Large intestine (tissue), 3 donors: ENCODE measurements around the gene TLCD2. TPM values are rescaled to one million over a fixed set of nuclear protein-coding genes. Genes with fewer than 3 reads are reported as not detected.
A peak's percentile ranks its signal among the peaks of the same experiment; 100 is the strongest.
"Not testable (repeated sequence)": the region's sequence is repeated elsewhere in the genome, so short reads cannot be mapped to it uniquely, and the experiment has no call there.

Experiments
- DNase-seq, 2 donors: peaks; one replicate each; pipeline versions ENCODE4 v3.0.0 to v3.0.0-alpha.2; 2013
- H3K27ac ChIP-seq: one replicate; pipeline ENCODE4 v1.5.1; 2013; ENCODE audit warnings: low read length
- H3K27me3 ChIP-seq: 2 replicates; pipeline ENCODE4 v1.6.1; 2013; ENCODE audit warnings: low read length; ENCODE audit not compliant: control insufficient read depth, insufficient read depth
- H3K36me3 ChIP-seq: 2 replicates; pipeline ENCODE4 v1.6.1; 2013; ENCODE audit warnings: low read length; ENCODE audit not compliant: control insufficient read depth, insufficient read depth
- H3K4me1 ChIP-seq: one replicate; pipeline ENCODE4 v1.6.1; 2013; ENCODE audit warnings: low read length; ENCODE audit not compliant: control insufficient read depth, insufficient read depth
- H3K4me3 ChIP-seq: one replicate; pipeline ENCODE4 v1.5.1; 2013; ENCODE audit warnings: low read length
- H3K9me3 ChIP-seq: one replicate; pipeline ENCODE4 v1.6.1; 2013; ENCODE audit warnings: mild to moderate bottlenecking, low read depth, low read length, moderate library complexity; ENCODE audit not compliant: control insufficient read depth
- WGBS: methylation state at CpG from one replicate; pipeline ENCODE4 v1.1.5; 2013; ENCODE audit warnings: low lambda C conversion rate; ENCODE audit not compliant: insufficient coverage; 5-methylcytosine and 5-hydroxymethylcytosine counted together
- polyA plus RNA-seq: library from polyadenylated mRNA; unstranded; fragments of 120-200 nt; gene quantifications from one replicate; pipeline ENCODE4 v1.2.1, GENCODE V29; 2013

Gene TLCD2
- polyA plus RNA-seq, 1 donor = 2.8 TPM

DNA sequence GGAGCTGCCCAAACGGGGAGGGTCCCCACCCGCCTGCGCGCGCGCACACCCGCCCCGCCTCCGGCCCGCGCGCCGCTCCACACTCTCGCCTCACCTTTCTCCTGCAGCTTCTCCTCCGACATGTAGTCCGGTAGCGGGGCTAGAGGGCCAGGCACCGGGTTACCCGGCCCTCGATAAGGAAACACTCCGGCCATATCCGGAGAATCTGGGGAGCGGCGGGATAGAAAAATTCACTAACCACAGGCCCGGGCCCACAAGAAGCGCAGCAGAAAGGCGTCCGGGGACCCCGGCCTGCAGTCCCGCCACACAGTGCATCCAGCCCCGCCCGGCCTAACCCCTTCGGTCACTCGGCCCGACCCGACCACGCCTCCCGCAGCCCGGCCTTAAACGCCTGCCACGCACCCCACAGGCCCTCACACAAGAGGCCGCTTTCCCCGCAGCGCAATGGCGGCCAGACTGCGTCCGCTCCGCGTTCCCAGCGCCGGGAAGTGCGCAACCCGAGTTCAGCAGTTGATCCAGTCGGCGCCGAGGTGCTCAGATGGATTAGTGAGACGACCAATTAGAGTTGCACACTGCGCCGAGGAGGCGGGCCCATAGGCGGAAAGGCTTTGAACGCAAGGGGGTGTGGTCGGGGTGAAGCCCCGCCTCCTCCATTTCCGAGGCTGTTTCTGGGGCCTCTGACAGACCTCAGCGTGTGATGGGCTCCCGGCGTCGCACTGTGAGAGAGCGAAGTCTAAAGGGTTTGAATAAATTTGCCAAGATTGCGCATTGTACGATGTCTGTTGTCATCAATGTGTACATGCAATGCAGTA is 25.6 kb downstream of the TLCD2 start, which contains the start of gene PRPF8:
Gene PRPF8, minus strand, starts transcription at position 490 of the 812 bp plus-strand sequence. Its CDS starts 296 bp downstream, at position 194.
- no peaks in the 10 kb centered on the region for H3K9me3 ChIP-seq
- peak; percentile 98 to 99 for DNase-seq

DNA sequence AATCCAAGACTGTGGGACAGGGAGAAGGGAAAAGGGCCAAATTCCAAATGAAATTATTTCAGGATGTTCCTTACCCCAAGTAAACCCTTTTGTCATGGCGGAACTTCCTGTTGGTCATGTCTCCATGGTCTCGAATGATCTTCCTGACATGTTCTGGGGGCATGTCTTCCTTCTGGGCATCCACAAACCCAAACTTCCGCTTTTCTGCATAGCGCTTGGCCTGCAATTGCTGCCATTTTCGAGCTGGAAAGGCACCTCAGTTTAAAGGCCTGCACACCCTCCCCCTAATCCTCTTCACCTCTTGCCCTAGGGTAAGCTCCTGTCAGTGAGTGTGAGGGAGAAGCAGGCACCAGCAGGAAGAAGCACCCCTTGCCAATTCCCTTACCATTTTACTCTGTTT is 26.7 kb downstream of the TLCD2 start:
- Histone ChIP-seq H3K4me3 (peak overlapping the region; percentile 95), H3K9me3 (no peaks in the 10 kb centered on the region), H3K4me1 (peaks cover 7% of the 10 kb centered on the region), H3K27ac (no peak overlapping the region), H3K27me3 (no peaks in the 10 kb centered on the region), H3K36me3 (peaks cover 51% of the 10 kb centered on the region)
- no peak for DNase-seq
- no CpG with 5 or more reads among the region's 5 CpGs for WGBS

More for the DNA sequence above, 25.6 kb downstream of the TLCD2 start, which contains the start of gene PRPF8:
- no peaks in the 10 kb centered on the region for H3K27me3 ChIP-seq
- peak within 1 kb of the TSS; percentile 95 for H3K4me3 ChIP-seq
- no CpG with 5 or more reads among the region's 72 CpGs for WGBS
- H3K4me1 ChIP-seq = peaks cover 7% of the 10 kb centered on the region
- peak within 1 kb of the TSS; percentile 93 for H3K27ac ChIP-seq
- peaks cover 40% of the 10 kb centered on the region for H3K36me3 ChIP-seq

DNA sequence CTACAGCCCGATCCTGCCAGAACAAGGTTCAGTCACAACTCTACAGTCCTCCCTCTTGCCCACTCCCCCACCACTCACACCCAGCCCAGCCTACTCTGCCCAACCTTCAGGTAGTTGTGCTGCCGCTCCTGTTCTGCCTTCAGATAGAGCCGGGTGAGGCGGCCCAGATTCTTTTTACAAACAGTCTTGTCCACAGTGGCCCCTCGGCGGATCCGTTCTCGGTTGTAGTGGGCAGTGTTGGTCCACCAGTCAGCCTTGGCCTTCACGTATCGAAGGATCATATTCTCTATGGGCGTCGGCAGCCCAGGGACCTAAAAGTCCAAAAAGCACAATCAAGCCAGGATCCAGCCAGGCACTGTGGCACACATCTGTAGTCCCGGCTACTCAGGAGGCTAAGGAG is 33.8 kb downstream of the TLCD2 start:
- DNase-seq = no peak
- H3K36me3 ChIP-seq = peaks cover 96% of the 10 kb centered on the region
- H3K4me1 ChIP-seq = no peaks in the 10 kb centered on the region
- no peaks in the 10 kb centered on the region for H3K9me3 ChIP-seq
- H3K4me3 ChIP-seq = no peak overlapping the region
- no peak overlapping the region for H3K27ac ChIP-seq
- no CpG with 5 or more reads among the region's 13 CpGs for WGBS
- H3K27me3 ChIP-seq = no peaks in the 10 kb centered on the region

DNA sequence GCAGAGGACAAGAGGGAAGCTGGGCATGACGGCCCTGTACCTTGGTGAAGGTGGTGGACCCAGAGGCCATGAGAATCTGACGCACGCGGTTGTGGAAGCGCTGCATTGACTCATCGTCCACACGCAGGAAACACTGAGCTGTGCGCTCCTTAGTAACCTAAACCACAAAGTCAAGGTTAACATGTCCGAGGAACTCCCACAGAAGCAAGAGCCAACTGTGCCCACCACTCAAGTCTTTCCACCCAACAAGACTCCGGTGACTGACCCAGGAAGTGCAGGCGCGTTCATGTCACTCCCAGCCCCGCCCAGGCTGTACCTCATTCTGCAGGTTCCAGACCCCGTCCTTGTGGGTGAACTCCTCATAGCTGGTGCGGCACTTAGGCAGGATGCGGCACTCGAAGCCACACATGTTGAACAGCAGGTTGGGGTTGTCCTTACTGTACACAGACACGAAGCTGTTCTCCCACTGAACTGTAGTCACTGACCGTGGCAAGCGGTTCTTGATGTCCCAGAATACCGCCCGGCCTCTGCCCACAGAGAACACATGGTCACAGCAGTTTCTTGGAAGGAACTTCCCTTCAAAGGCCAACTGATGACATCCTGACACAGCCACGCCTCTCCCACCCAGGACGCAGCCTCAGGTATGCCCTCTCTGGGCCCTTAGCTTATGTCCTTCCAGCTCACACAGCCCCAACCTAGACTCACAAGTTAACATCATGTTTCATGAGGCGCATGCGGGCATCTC is 37.0 kb downstream of the TLCD2 start:
- no peaks in the 10 kb centered on the region for H3K27me3 ChIP-seq
- WGBS = 100% methylated on average over 1 of the region's 26 CpGs
- H3K4me1 ChIP-seq = no peaks in the 10 kb centered on the region
- H3K27ac ChIP-seq = no peak overlapping the region
- H3K36me3 ChIP-seq = peaks cover 93% of the 10 kb centered on the region
- no peak overlapping the region for H3K4me3 ChIP-seq
- H3K9me3 ChIP-seq = no peaks in the 10 kb centered on the region
- DNase-seq = no peak

DNA sequence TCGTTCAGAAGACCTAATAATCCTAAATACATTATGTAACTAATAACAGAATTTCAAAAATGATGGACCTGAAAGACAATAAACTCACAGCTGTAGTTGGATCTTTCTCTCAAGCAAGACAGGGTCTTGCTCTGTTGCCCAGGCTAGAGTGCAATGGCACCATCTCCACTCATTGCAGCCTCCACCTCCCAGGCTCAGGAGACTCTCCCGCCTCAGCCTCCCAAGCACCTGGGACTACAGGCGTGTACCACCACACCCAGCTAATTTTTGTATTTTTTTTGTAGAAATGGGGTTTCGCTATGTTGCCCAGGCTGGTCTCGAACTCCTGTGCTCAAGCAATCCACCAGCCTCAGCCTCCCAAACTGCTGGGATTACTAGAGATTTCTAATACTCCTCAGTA is 46.2 kb downstream of the TLCD2 start:
- not testable (repeated sequence) for DNase-seq, H3K4me1 ChIP-seq, H3K27me3 ChIP-seq, H3K9me3 ChIP-seq, H3K27ac ChIP-seq, H3K4me3 ChIP-seq
- H3K36me3 ChIP-seq = peaks cover 77% of the 10 kb centered on the region
- WGBS = 100% methylated on average over 2 of the region's 5 CpGs

DNA sequence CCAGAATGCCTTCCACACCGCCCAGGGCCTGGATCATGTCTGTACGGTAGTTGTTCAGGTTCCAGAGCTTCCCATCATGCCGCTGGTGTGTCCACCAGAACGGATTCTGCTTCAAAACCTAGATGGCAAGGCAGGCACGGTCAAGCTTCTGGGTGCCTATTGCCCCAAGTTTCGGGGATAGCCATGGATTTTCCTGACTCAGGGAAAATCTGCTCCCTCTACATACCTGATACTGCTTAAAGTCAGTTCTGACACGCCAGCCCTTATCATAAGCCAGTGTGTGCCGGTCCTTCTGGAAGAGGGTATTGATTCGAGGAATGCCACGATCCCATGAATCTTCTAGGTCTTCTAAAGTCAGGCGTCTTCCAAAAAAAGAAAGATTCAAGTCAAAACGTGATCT is 49.1 kb downstream of the TLCD2 start:
- Histone ChIP-seq H3K36me3 (peaks cover 80% of the 10 kb centered on the region), H3K27me3 (no peaks in the 10 kb centered on the region), H3K4me3 (no peak overlapping the region), H3K9me3 (no peaks in the 10 kb centered on the region), H3K4me1 (no peaks in the 10 kb centered on the region), H3K27ac (no peak overlapping the region)
- 100% methylated on average over 2 of the region's 12 CpGs for WGBS
- DNase-seq = no peak

DNA sequence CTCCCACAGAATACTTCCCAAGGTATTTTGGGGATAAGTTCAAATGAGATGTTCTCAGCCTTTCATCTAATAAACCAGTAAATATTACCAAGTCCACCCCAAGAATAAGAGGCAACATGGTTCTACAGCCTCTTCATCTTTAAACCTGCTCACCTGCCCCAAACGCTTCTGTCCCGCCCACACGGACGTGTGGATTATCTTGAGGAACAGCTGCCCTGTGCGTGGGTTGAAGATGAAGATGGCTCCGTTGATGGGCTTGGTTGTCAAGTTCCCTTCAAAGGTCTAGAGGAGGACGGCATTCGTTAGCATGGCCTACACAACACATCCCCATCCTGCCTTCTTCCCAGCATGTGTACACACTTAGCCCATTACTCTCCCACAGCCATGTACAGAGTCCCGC is 52.1 kb downstream of the TLCD2 start:
- no peaks in the 10 kb centered on the region for H3K4me1 ChIP-seq
- H3K27me3 ChIP-seq = no peaks in the 10 kb centered on the region
- no CpG with 5 or more reads among the region's 9 CpGs for WGBS
- peaks cover 87% of the 10 kb centered on the region for H3K36me3 ChIP-seq
- H3K9me3 ChIP-seq = no peaks in the 10 kb centered on the region
- H3K4me3 ChIP-seq = no peak overlapping the region
- no peak overlapping the region for H3K27ac ChIP-seq
- DNase-seq = no peak

DNA sequence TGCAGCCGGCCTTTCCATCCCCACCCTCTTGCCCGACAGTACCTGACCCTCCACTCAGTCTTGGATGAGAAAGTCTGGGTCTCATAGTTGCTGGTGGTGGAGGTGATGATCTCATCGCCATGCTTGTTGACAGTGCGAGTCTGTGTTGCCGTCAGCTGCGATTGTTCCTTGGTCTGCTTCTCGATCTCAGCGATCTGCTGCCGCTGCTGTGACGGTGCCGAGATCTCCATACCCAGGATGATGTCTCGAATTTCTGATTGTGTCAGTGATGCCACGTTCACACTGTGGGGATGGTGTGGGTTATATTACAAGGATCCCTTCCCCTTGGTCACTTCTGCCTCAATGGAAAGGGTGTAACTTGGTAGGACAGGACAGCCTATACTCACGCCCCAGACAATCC is 56.4 kb downstream of the TLCD2 start:
- WGBS = no CpG with 5 or more reads among the region's 14 CpGs
- Histone ChIP-seq H3K36me3 (peaks cover 81% of the 10 kb centered on the region), H3K27ac (no peak overlapping the region), H3K9me3 (no peaks in the 10 kb centered on the region), H3K4me1 (peaks cover 11% of the 10 kb centered on the region), H3K4me3 (no peak overlapping the region), H3K27me3 (no peaks in the 10 kb centered on the region)
- DNase-seq = no peak

DNA sequence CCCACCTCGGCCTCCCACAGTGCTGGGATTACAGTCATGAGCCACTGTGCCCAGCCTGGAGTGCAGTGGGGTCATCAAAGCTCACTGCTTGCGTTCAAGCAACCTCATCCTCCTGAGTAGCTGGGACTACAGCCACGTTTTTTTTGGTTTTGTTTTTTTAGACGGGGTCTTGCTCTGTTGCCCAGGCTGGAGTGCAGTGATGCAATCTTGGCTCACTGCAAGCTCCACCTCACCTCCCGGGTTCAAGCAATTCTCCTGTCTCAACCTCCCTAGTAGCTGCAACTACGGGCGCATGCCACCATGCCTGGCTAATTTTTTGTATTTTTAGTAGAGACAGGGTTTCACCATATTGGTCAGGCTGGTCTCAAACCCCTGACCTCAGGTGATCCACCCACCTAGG is 57.4 kb downstream of the TLCD2 start:
- not testable (repeated sequence) for H3K27me3 ChIP-seq, H3K9me3 ChIP-seq, H3K4me3 ChIP-seq, H3K27ac ChIP-seq, DNase-seq
- no CpG with 5 or more reads among the region's 7 CpGs for WGBS
- peaks cover 71% of the 10 kb centered on the region for H3K36me3 ChIP-seq
- H3K4me1 ChIP-seq = peaks cover 20% of the 10 kb centered on the region
